DND-41 (cell line): ENCODE data around the gene TNIP2.
"Not testable (repeated sequence)": the region's sequence is repeated elsewhere in the genome, so short reads cannot be mapped to it uniquely, and the experiment has no call there.

Source experiments
- ATAC-seq: fragments of 200-7000 bp; cut with Tn5 transposase; 3 replicates; pipeline ENCODE4 v1.9.1; 2021; ENCODE audit warnings: low read depth; ENCODE audit not compliant: insufficient read depth
- DNase-seq: peaks from one replicate; pipeline ENCODE4 v3.0.0-alpha.2; 2020
- H2AFZ ChIP-seq: 2 replicates; pipeline ENCODE4 v1.6.0; 2012; ENCODE audit warnings: low read depth, low read length
- H3K27ac ChIP-seq: 2 replicates; pipeline ENCODE4 v1.5.1; 2012; ENCODE audit warnings: low read length, inconsistent platforms
- H3K27me3 ChIP-seq: fragments of 200-600 bp; sonication (generic); 2 replicates; pipeline ENCODE4 v1.6.0; 2012; ENCODE audit warnings: low read length, mild to moderate bottlenecking, inconsistent platforms; ENCODE audit not compliant: insufficient read depth, poor library complexity
- H3K36me3 ChIP-seq: 2 replicates; pipeline ENCODE4 v1.5.1; 2012; ENCODE audit warnings: low read length, inconsistent platforms; ENCODE audit not compliant: insufficient read depth
- H3K4me1 ChIP-seq: 2 replicates; pipeline ENCODE4 v1.5.1; 2012; ENCODE audit warnings: mild to moderate bottlenecking, low read length; ENCODE audit not compliant: insufficient read depth
- H3K4me2 ChIP-seq: 2 replicates; pipeline ENCODE4 v1.6.0; 2012; ENCODE audit warnings: mild to moderate bottlenecking, moderate library complexity, low read length, inconsistent platforms; ENCODE audit not compliant: insufficient read depth
- H3K4me3 ChIP-seq, 2 experiments: fragments of 200-600 bp in 1 of 2; shearing (Covaris generic) in 1 of 2; 2 replicates each; pipeline ENCODE4 v1.5.1; 2012 to 2016; ENCODE audit warnings: inconsistent platforms in 2 of 2, low read length in 2 of 2, mild to moderate bottlenecking in 2 of 2, low read depth in 1 of 2, moderate library complexity in 1 of 2
- H3K79me2 ChIP-seq: 2 replicates; pipeline ENCODE4 v1.6.0; 2012; ENCODE audit warnings: low read length, inconsistent platforms; ENCODE audit not compliant: insufficient read depth
- H3K9ac ChIP-seq: 2 replicates; pipeline ENCODE4 v1.6.0; 2012; ENCODE audit warnings: low read depth, mild to moderate bottlenecking, inconsistent platforms, low read length, moderate library complexity
- H3K9me3 ChIP-seq: 2 replicates; pipeline ENCODE4 v1.5.1; 2012; ENCODE audit warnings: low read length, moderate library complexity, mild to moderate bottlenecking, inconsistent platforms; ENCODE audit not compliant: insufficient read depth, severe bottlenecking
- H4K20me1 ChIP-seq: 2 replicates; pipeline ENCODE4 v1.6.0; 2012; ENCODE audit warnings: low read length; ENCODE audit not compliant: insufficient read depth
- EZH2 ChIP-seq: IDR thresholded peaks from 3 replicates; pipeline ENCODE4 v1.6.1; 2012; ENCODE audit warnings: borderline replicate concordance, low read depth, mild to moderate bottlenecking, moderate library complexity, low read length, inconsistent platforms; ENCODE audit not compliant: severe bottlenecking
- TF ChIP-seq, protein P1 (sequence below): IDR thresholded peaks from 2 replicates; pipeline ENCODE4 v1.5.1; 2012; ENCODE audit warnings: borderline replicate concordance, low read length, moderate library complexity, mild to moderate bottlenecking; ENCODE audit not compliant: poor library complexity, severe bottlenecking; ENCODE audit errors: extremely low read depth

TNIP2 gene

DNA sequence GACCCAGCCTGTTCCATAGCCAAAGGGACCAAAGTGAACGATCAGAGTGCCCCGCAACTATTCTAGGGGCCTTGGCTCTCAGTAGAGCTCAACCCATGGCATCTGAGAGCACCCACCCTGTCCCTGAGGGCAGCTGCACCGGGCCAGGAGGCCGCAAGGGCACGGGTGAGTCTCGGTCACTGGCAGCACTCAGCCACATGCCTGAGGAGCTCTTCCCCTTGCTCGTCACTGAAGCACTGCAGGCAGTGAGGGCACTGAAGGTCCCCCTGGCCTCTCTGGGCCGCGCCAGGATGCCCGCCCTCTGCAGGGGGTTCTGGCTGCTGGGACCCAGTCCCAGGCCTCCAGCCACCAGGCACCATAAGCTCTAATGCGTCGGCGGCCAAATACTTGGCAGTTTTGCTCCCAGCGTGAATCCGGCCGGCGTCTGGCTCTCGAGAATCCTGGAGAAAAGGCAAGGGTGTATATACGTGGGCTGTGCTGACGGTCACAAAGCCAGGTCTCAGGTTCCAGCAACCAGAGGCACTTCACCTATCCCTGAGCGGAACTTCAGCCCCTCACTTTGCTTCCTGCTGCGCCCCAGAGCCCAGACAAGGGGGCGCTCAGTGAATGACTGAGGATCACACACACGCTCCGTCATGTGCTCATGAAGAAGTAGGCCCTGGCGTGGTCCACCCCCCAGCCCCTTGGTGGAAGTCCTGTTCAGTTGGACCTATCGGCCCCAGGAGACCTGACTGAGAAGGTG lies 13.9 kb downstream of the TNIP2 start:
- Histone ChIP-seq H3K4me3 (no peak overlapping the region), H3K4me2 (no peak overlapping the region), H3K79me2 (no peaks in the 10 kb centered on the region), H4K20me1 (0 out of 2 replicates have a peak, but pooled peaks cover 4% of the 10 kb centered on the region), H3K27ac (no peak overlapping the region), H3K36me3 (peaks cover 53% of the 10 kb centered on the region), H3K4me1 (no peaks in the 10 kb centered on the region), H2AFZ (no peak overlapping the region), H3K27me3 (no peaks in the 10 kb centered on the region), H3K9me3 (no peaks in the 10 kb centered on the region), H3K9ac (no peak overlapping the region)
- no peak for ATAC-seq
- TF ChIP-seq, protein P1, sequence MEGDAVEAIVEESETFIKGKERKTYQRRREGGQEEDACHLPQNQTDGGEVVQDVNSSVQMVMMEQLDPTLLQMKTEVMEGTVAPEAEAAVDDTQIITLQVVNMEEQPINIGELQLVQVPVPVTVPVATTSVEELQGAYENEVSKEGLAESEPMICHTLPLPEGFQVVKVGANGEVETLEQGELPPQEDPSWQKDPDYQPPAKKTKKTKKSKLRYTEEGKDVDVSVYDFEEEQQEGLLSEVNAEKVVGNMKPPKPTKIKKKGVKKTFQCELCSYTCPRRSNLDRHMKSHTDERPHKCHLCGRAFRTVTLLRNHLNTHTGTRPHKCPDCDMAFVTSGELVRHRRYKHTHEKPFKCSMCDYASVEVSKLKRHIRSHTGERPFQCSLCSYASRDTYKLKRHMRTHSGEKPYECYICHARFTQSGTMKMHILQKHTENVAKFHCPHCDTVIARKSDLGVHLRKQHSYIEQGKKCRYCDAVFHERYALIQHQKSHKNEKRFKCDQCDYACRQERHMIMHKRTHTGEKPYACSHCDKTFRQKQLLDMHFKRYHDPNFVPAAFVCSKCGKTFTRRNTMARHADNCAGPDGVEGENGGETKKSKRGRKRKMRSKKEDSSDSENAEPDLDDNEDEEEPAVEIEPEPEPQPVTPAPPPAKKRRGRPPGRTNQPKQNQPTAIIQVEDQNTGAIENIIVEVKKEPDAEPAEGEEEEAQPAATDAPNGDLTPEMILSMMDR, result no peak
- no peak for TF ChIP-seq EZH2
- no peak for DNase-seq

DNA sequence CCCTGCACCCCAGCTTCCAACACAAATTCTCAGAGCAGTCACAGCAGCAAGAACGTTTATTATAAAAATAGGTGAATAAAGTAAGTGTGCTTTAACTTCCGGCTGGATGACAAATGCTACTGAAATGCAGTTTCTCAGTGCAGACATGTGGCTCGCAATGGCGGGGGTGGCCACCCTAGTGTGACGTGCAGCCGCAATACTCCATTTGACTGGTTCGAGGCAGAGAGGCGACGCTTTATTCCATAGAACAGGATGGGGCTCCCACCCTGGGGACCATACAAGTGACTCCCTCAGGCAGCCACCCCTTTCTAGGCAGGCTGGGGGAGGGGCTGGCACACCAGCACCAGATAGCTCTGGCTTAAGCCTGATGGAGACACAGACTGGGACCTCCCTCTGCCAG lies 14.5 kb downstream of the TNIP2 start:
- 0 out of 2 replicates have a peak, but pooled peaks cover 4% of the 10 kb centered on the region for H4K20me1 ChIP-seq
- DNase-seq (no peak), ATAC-seq (no peak)
- no peaks in the 10 kb centered on the region for H3K27me3 ChIP-seq
- H3K4me1 ChIP-seq, result no peaks in the 10 kb centered on the region
- no peak overlapping the region for H3K4me3 ChIP-seq
- H3K4me2 ChIP-seq, result no peak overlapping the region
- no peaks in the 10 kb centered on the region for H3K9me3 ChIP-seq
- no peak overlapping the region for H3K9ac ChIP-seq
- H2AFZ ChIP-seq, result no peak overlapping the region
- TF ChIP-seq EZH2, result no peak
- TF ChIP-seq, protein P1, result no peak
- H3K27ac ChIP-seq, result no peak overlapping the region
- H3K79me2 ChIP-seq, result no peaks in the 10 kb centered on the region
- H3K36me3 ChIP-seq, result peaks cover 47% of the 10 kb centered on the region

DNA sequence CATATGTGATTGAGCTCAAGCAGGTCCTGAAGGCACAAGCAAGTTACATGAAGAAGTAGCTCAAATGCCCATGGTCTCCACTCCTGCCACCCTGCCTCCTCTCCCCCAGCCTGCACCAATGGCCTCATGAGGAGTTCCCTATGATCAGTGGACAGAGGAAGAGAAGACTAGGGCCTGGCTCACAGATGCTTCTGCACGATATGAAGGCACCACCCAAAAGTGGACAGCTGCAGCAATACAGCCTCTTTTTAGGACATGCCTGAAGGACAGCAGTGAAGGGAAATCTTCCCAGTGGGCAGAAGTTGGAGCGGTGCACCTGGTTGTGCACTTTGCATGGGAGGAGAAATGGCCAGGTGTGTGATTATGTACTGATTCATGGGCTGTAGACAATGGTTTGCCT lies 17.8 kb downstream of the TNIP2 start:
- not testable (repeated sequence) for H3K4me2 ChIP-seq, ATAC-seq, H3K79me2 ChIP-seq, H3K27me3 ChIP-seq, H2AFZ ChIP-seq, H3K9ac ChIP-seq, H3K27ac ChIP-seq, H3K9me3 ChIP-seq, DNase-seq, H3K4me1 ChIP-seq, H4K20me1 ChIP-seq, H3K4me3 ChIP-seq
- H3K36me3 ChIP-seq, result peaks cover 21% of the 10 kb centered on the region

DNA sequence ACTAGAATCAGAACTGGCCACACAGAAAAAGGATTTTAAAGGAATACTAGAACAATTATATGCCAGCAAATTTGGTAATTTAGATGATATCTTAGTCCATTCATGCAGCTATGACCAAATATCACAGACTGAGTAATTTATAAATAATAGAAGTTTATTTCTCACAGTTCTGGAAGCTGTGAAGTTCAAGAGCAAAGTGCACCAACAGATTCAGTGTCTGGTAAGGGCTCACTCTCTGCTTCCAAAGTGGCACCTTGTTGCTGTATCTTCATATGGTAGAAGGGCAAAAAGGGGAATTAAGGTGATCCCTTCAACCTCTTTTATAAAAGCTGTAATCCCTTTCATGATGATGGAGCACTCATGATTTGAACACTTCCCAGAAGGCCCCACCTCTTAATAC lies 20.3 kb downstream of the TNIP2 start:
- DNase-seq (no peak), ATAC-seq (no peak)
- Histone ChIP-seq H2AFZ (no peak overlapping the region), H3K4me2 (no peak overlapping the region), H3K27me3 (no peaks in the 10 kb centered on the region), H3K4me1 (no peaks in the 10 kb centered on the region), H3K9ac (no peak overlapping the region), H3K4me3 (no peak overlapping the region), H3K79me2 (no peaks in the 10 kb centered on the region), H3K36me3 (peaks cover 29% of the 10 kb centered on the region), H3K9me3 (peaks cover 4% of the 10 kb centered on the region), H3K27ac (no peak overlapping the region), H4K20me1 (no peaks in the 10 kb centered on the region)
- TF ChIP-seq, protein P1, result no peak
- no peak for TF ChIP-seq EZH2
